ENCODE results near the gene PRDM1.

The PRDM1 gene

DNA sequence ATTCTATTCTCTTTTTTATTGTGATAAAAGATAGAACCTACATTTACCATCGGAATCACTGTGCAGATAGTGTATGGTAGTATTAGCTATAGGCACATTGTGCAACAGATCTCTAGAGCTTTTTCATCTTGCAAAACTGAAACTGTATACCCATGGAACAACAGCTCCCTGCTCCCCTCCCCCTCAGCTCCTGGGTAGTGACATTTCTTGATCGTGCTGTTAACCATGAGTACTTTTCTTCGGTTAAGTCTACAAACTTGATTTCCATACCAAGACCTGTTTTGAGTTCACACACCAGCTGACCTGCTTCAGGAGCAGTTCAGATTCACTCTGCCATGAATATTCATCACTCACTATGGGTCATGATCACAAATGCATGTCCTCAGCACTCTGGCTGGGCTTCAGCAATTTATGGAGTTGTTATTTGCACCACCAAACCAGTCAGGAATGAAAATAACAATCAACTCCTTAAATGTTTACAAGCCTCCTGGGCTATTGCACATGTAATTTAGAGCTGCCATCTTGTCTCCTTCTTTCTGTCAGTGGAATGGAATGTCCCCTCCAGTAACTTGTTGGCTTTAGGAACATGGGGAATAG is 32.8 kb downstream of the PRDM1 start:
- DNase-seq: no peak

DNA sequence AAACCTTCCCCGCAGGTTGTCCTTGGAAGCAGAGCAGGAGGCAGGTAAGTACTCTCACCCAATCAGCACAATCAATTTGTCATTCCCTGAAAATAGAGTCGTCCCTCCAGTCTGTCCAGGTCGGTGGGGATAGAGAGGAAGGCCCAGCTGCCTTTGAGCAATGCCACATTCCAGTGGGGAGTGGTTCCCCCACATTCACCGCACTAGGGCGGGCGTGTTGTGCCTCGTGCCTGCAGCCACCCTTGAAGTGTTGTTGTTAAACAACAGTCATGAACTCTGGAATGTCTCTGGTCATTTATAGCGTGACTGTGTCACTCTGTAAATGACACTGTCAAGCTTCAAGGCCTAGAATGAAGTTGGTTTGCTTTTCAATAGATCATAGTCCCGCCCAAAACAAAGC is 33.4 kb downstream of the PRDM1 start:
- no peak for DNase-seq

DNA sequence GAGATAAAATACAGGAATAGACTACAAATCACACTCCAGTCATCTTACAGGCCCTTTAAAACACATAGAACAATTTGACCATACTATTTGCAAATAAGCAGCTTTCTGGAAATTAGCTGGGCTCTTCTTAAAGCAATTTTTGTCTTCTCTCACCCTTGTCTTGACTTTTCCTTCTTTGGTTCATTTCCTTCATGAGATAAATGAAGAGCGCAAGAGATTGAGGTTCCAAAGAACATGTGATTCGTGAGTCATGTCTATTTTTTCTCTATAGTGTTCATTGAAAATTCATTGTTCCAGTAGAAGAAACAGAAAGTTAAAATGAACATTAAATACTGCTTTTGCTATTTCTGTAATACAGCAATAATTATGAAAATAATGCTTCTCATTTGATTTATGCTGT is 33.9 kb downstream of the PRDM1 start:
- DNase-seq: peak in 1 of 2 donors; percentile 40

DNA sequence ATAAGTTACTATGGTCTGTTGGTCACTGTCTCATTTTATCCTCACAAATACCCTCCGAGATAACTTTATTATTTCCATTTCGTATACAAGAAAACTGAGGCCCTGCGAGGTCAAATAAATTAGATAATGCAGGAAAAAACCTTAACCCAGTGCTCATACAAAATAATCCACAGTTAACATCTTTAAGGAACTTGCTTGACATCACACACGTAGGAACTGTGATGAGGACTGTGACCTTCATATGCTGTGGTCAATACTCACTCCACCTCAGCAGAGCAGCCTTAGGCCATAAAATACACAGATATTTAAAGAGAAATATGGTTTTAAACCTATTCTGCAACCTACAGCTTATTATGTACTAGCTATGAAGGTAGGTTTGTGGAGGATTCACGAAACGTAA is 34.3 kb downstream of the PRDM1 start:
- DNase-seq: no peak

DNA sequence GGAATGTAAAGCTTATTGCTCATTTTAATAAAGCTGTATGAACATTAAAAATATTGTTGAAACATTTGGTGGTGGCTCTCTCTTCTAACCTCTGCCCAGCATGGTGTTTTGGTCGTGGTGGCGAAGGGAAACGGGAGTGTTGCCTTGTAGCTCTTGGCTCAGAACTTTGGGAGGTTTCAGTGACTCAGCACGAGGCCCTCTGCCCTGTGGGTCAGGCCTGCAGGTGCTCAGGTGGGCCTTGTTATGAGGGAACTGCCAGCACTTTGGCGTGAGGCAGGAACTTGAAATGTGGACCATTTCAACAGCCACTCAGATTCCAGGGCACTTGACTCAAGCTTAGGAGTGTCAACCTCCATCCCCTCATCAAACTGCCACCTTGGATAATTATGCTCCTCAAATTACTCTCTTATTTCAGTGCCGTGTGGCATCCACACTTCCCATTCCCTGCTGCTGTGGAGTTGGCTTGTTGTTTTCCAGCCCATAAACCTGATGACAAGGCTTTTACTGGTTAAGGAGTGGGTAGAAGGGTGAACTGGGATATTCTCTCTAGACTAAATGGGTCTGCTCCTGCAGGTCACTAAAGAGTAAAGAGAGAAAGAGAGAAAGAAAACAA is 36.3 kb downstream of the PRDM1 start:
- DNase-seq: no peak

DNA sequence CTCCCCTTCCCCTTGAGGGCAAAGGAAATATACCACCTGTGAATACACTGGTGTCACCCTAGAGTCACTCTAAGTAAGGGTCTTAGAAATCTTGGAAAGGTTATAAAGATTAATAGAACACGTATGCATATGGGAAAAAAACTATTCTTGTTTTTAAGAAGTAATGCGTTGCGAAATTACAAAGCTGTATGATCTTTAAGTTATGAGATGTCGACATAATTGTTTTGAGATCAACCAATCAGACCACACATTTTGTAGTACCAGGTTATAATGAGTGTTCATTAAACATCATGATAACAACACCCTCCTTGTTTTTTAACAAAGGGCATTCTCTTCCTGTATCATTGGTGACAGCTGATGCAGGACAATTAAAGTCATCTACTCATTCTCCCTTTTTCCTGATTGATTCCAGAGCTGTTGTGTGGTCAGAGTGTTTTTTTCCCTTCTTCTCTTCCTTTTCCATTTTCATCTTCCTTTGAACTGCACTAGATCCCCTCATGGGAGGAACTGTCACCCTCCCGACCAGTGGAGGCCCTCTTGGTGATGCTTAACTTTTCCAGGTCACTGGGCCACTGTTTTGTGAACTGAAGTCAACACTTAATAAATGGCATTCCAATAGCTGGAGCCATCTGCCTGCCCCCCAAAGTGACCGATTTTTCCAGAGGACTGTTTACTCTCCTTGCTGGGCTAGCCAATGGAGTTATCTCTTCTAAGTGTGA is 37.0 kb downstream of the PRDM1 start:
- DNase-seq: no peak

DNA sequence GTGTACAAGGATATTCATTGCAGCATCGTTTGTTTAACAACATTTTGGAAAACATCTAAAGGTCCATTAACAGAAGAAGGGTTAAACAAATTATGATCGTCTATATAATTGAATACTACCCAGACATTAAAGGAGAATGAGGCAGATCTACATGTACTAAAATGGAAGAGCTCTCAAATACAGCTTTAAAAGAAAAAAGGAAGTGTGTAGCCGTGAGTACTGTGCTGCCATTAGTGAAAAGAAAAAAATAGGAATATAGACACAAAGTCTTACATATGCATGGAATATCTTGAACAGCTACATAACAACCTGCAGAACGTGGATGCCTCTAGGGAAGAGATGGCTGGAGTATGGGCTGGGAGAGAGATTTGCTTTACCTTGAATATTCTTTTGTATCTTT is 37.9 kb downstream of the PRDM1 start:
- no peak for DNase-seq

DNA sequence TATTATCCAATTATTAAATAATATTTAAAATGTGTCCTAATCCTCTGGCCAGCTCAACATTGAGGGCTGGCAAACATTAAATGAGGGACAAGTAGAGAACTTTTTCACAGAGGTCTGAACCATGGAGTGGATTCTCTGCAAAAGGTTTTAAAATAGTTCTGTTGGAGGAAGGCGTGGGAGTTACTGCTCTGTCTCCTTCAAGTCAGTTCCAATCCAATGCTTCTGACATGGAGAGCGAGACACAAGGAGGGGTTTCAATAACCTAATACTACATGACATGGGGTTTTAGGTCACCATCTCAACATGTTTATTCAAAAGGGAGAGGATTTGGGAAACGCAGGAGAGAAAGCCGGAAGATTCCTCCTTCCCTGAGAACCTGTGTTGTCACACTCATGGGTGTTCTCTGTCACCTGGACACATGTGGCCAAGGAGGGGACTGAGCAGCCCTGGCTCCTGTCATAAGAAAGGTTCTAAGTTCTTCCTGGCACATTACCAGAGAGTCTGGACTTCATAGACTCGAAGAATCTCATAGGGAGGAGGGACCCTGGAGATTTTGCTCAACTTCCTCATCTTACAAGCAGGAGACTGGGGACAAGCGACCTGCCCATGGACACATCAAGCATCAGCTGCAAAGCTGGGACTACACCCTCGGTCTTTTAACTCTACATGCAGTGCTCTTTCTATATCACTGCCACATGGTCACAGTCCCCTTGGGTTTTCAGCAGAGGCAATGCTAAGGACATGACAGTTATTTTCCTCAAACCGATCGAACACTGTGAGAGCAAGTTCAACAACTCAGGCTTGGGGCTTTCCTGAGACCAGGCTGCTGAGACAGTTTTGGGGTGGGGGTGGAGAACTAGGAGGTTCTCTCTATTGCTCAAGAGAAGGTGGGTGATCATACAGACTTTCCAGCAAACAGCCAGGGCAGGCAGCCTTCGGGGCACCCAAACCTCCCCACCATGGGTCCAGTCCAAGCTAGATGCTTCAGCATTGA is 38.6 kb downstream of the PRDM1 start:
- peak in 1 of 2 donors; percentile 58 for DNase-seq

DNA sequence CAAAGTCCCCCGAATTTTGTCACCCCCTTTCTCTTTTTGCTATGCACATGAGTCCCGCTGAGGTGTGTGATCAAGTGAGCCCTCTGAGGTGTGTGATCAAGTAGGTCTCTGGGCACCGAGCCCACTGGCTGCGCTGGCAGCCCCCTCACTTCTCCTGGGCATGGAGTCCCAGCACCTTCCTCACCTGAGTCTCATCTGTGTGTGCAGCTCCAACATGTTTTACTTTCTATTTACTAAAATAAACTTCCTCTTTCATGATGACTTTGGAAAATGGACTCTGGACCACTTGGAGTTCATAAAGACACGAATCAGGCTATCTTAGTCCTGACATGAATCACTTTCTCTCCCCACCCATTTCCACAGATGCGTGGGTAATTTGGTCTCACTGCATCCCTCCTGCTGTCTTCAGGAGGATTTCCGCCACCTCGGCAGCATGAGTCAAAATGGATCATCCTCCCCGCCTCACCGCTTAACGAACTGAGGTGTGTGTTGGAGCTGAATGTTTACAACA is 39.8 kb downstream of the PRDM1 start:
- peak; percentile 32 to 60 for DNase-seq

DNA sequence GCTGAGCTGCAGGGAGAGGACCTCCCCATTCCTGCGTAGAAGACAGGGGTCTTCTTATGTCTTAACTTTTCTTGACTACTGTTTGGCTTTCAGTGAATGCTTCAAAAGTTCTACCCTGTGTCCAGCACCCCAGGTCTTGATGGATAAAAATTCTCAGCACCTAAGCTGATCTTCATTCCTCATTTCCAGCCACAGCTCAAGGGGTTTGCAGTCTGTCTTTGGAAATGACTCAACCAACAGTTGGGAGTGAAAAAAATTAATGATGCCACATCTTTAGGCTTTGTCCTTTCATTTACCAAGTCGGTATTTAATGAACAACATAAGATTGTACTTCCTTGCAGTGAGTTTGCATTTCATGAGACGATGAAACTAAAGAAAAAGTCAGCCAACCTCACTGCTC is 40.3 kb downstream of the PRDM1 start:
- no peak for DNase-seq

DNA sequence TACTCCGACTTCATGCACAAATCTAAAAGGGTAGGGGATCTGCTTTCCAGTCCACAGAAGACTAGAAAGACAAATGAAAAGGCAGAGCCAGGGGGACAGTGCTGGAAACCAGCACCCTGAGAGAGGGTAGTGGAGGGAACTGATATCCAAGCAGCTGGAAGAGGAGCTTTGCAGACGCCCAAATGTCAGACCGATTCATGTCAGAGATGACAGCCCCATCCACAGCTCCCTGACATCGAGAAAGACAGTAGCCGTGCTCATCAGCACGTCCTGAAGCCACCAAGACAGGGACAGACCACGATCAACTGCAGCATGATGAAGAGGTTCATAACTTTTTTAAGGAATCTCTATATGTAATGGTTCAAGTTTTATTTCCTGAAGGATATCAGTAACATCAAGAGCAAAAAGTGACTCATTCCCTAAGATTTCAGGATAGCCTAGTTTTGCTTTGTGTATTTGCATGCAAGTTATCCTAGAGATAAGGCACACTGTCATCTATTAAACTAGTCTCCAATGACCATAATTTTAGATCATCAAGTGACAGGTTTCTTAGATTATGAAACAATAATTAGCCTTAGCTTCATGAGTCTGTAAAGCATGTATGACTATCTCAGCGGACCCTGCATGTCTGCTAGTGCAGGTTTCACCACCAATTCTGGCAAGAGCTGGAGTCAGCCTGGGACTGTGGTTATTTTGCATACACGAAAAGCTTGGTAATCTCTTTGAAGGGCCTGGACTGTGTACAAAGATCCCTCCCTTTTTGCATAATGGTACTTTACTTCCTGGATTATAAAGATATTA is 43.0 kb downstream of the PRDM1 start:
- DNase-seq: peak; percentile 37 to 46

DNA sequence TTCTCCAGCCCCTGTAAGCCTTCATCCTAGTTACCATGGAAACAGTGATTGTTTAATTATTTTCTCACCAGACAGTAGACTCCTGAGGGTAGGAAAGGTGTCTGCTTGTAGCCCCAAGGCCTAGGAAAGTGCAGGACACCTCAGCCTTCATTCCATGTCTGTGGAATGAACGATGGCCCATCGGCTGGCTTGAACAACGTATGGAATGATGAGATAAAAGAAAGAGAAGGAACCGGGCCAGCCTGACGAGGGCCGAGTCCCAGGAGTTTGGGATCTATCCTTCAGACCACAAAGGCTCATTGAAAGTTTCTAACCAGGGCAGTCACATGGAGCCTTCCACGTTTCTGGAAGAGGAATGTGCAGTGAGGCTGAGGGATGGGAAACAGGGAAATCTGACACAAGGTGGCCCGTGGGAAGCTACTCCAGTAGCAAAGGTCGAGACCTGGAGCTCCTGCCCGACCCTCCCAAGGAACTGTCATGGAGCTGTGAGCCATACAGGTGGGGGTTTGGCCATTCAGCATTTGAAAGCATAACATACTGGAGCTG is 46.1 kb downstream of the PRDM1 start:
- DNase-seq: no peak

DNA sequence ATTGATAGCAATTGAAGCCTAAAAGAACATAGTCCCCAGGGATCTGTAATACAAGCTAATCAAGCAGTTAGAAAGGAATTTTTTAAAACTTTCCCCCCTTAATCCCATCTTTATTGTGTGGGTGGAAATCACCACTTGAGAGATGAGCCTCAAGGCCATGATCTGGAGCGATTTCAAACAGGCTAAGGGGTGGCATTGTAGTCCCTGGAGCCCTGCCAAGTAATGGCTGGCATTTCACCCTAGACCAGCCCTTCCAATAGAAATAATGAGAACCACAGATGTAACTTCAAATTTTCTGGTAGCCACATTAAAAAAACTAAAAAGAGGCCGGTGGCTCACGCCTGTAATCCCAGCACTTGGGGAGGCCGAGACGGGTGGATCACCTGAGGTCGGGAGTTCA is 46.9 kb downstream of the PRDM1 start:
- no peak for DNase-seq

DNA sequence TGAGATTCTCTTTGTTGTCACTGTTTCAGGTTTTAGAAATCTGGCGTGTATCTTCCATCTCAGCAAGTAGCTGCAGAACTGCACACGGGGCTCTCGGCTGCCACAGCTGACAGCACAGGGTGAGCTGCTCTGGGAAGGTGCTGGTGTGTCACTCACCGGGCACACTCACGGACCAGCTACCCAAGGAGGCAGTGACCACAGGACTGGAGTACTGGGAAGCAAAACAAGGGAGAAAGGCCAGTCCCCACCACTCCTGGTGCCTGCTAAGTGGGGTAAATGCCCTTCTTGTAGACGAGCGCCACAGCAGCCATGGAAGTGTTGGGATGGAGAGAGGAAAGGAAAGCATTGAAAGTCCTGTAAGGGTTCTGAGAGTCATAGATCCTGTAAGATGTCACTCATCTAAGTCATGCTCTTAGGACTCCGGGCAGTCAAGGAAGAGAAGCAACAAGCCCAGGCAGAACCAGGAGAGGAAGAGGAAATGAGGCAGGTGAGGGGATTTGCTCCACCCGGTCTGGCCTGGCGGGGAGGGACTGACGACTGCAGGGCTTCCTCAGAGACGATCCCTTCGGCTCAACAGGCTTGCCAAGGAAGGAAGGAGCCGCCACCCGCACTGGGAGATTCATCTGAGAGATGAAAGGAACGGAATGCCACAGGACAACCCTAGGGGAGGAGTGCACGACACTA is 48.1 kb downstream of the PRDM1 start:
- DNase-seq: no peak

DNA sequence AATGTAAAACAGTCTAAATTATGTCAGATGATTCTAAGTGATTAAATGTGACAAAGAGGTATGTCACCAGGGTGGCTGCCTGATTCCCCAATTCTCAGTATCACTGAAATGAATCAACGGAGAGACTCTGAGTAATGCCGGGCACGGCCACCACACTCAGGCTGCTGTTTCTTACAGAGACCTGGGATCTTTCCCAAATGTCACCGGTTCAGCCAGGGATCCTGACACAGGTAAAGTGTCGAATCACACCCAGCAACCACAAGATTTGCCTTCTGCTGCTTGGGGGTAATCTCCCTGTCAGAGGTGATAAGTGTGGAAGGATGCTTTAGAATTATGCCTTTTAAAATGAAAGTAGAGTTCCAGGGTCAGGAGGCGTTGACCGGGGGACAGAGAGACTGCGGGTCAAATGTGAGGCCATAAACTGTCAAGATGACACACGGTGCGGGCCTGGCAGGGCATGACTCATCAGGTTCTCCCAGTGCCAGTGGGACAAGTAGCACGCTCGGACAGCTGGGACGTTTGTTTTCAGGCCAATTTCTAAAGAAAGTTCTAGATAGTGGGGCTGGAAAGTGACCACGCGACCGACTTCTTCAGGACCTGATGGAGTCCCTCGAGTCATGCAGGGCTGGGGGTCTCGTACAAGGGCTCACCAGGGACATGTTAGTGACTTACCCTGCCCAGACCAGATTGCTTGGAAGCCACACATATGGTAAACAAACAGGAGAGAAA is 48.9 kb downstream of the PRDM1 start:
- peak in 1 of 2 donors; percentile 59 for DNase-seq

DNA sequence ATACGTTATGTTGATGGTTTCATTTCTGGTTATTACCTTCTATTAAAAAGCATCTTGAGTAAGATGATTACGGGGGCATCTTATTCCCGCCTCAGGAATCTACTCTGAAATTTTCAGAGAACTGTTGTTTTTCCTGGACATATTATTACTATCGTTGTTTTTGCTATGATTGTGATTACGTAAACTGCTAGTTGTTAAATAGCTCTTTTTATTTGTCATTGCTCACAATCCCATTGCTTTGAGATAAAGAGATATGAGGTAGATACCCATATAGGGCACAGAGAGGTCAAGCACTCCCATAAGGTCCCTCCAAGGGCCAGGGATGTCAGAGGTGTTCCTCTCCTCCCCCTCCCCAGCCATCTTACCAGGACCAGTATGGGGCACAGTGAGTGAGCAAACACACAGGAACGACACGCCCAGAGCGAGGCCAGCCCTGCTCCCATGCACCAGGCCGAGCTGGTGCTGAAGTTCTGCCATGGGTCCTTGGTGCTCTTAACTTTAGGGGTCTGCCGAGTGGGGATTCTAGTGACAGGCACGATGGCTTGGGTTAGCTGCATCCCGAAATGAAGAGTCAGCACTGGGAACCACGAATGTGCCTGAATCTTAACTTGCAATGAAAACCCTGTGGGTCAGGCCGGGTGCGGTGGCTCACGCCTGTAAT is 49.9 kb downstream of the PRDM1 start:
- DNase-seq: no peak

DNA sequence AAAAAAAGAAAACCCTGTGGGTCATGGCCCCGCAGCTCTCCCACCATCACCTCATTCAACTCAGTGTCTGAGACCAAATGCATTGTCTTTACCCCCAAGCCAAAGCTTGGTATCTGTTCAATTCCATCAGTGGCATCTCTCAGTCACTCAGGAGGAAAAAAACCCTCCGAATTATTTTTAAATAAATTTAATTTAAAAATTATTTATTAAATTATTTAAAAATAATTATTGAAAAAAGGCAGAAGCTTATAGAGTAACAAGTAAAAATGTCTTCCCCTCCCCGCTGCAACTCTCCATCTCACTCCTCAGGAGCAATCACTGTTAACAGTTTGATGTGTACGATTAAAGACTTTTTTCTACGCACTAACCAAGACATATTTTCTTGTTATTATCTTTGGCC is 50.7 kb downstream of the PRDM1 start:
- no peak for DNase-seq

DNA sequence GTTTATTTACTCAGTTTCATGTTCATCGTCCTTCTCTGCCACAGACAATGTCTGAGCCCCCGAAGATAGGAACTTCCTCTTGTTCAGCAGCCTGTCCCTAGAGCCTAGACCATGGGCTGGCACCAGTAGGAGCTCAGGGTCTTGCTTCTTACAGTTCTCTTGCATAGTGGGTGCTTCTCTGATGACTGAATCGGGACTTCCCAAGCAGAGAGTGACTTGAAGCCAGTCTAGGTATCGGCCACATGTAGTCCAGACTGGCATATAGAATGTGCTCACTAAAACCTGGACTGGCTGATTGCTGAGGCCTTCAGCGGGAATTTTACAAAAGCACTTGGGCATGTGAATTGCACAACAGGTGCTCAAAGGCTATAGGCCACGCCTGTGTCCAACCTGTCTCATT is 52.0 kb downstream of the PRDM1 start:
- no peak for DNase-seq

DNA sequence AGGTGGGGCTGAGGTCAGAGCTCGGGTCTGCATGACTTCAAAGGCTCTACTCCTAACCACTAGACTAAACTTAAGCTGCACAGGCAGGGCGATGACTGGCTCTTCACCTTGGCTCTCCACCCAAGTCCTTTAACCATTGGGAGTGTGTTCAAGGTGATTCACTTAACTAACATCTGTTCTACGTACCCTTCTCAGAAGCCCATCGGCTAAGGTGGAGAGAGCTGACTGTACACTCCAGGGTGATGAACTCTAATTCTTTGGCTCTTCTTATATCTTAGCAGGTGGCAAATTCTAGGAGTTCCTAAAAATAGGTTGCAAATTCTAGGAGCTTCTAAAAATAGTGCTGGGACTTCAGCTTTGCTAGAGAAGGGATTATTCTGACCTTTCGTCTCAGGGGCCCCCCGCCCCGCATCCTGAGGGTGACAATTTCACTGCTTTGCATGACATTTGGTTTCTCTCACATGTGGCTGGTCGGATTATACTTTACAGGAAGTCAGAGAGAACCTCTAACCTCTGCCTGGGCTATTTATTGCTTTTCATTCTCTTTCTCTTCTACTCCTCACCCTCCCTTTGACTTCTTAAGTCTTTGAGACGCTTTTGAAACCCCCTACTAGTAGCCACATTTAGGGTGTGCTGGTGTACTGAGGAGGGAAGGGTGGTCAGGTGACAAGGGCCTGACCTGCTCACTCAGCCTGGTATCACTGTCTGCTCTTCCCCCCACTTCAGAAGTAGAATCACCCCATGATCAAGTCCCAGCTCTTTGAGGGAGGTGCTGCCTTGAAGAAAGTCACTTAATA is 55.5 kb downstream of the PRDM1 start:
- no peak for DNase-seq

Measured in inflammatory macrophage treated with lipopolysaccharide for 1 hour (primary cell).